T follicular helper cell (primary cell): ENCODE data around the gene GNAZ.

Experiments used
- DNase-seq: peaks from one replicate; pipeline ENCODE4 v3.0.0-alpha.2; 2020; ENCODE audit warnings: low read depth

The GNAZ gene

DNA sequence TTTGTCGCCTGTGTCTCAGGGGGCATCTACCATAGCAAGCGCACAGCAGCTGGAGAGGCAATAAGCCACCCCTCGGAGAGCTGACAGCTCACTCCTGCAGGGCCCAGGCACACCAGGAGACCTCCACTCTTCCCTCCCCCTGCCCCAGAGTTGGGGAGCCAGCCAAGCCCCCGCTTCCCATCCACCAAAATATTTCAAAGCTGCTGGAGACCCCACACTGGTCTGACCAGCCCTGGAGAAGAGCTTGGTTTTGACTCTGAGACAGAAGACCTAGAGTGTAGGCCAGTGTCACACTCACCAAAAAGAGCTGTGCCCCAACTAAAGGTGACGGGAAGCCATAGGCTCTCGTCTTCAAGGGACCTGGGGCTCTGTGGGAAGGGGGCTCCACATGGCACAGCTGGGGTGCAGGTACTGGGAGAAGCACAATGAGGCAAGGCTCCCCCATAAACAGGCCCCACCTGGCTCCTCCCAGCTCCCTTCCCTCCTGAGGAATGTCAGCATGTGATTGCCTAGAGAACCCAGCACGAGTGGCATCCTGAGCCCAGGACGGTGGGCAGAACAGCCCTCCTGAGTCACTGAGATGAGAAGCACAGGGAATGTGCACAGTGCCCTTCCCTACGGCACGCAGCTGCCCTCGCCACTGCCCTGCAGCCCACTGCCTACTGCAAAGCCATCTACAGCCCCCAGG, 5.8 kb upstream of the GNAZ start:
- no peak for DNase-seq

DNA sequence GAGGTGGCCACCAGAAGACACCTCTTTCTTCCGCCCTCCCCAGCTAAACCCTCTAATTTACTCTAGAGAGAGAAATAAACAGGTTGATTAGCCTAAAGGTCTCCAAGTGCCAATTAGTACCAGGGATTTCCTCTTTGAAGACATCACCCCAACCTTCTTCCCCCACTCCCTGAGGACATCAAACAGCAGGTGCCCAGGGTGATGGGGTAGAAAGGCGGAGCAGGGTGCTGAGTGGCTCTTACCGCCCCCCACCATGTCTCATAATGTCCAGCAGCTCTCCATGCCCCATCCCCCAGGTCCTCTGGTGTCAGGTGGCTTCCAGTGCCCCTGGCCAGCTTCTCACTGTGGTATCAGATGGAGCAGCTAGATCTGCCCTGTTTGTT, 5.3 kb upstream of the GNAZ start:
- no peak for DNase-seq

DNA sequence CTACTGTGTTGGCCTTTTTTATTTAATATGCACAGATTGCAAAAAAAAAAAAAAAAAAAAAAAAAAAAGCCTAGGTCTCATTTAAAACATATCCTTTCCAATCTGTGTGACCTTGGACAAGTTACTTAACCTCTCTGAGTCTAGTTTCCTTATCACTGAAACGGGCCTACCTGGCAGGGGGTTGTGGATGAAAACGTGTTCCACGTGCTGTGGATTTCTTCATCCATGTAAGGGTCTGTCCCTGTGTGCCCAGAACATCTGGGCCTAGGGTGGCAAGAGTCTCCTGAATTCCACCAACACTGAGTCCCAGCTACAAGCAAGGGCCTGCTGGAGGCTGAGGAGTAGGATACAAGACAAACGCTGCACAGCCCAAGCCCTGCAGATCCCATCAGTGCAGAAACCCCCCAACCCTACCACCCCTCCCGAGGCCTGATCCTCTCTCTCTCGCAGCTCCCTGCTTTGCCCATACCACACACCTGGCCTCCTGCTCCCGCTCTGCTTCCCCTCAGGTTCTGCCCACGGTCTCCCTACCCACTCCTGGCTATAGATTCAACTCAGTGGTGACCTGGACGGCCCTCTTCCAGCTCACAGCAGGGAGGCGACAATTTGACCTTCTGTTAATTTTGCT, 4.7 kb upstream of the GNAZ start:
- DNase-seq: no peak

DNA sequence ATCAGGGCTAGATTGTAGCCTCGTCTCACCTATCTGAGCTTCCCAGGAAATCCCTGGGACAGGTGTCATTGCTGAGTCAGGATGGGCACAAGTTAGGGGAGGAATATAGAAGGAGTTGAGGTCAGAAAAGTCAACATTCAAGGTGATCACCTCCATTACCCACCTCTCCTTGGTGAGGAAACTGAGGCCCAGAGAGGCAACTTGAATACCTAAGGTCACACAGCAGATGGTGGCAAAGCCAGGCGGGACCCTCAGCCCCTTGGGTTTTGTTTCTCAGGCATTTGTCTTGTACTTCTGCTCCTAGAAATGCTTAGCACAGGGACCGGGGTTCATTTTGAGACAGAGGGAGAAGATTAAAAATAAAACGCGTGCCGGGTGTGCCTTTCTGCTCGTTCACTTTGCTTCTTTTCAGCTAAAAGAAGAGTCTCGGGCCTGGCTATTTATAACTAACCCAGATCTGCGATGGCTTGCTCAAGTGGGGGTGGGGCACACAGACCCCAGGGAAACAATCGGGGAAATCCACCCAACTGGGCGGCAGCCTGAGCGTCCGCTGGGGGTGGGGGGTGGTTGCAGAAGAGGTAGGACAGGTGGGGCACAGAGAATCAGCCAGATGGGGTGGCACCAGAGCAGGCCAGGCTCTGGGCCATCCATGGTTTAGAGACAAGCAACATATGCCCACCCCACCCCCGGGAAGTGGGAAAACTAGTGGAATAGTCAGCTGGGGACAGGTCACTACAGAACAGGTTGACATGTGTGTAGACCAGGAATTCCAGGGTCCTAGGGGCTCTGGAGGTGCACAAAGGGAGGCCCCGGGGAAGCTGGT, 3.9 kb upstream of the GNAZ start:
- DNase-seq: no peak

DNA sequence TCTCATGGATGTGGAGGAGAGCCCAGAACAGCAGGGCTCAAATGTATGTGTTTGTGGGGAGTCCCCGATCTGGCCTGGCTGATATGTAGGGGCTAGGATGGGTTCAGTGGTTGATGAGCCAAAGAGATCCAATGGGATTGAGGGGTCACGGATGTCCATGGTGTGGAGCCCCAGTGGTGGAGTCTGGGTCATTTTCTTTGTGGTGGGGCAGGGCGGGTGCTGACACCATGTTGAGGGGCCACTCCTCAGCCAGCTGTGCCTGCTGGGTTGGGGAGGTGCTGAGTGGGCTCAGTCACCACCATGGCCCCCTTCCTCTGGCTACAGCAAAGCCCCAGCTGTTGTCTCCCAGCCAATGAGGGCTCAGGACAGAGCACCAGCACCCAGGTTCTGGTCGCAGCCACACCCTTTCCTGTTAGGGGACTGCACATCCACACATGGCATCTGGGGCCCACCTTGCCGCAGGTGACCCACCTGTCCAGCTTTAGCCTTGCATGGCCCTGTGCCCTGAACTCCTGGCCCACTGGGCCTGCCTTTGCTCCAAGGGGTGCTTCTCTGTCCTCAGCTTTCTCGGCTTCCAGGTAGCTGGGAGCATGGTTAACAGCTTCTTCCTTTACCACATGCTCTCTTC, 3.2 kb upstream of the GNAZ start:
- DNase-seq: no peak

DNA sequence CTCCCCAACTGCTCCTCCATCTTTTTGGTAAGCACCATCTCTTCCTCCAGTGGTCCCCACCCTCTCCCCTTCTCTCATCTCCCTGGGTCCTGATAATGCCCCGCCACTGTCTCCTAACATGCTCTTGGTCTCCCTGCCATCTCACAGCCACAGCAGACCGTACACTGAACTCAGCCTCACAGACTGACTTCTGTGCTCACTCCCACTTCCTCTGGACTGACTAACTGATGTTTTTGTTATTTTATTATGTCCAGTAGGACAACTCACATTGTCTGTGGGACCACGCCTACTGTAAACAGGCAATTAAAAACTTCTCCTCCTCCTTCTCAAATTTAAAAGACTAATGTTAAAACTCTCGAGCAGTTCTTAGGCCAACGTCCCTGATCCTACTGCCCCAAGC, 2.6 kb upstream of the GNAZ start:
- no peak for DNase-seq

DNA sequence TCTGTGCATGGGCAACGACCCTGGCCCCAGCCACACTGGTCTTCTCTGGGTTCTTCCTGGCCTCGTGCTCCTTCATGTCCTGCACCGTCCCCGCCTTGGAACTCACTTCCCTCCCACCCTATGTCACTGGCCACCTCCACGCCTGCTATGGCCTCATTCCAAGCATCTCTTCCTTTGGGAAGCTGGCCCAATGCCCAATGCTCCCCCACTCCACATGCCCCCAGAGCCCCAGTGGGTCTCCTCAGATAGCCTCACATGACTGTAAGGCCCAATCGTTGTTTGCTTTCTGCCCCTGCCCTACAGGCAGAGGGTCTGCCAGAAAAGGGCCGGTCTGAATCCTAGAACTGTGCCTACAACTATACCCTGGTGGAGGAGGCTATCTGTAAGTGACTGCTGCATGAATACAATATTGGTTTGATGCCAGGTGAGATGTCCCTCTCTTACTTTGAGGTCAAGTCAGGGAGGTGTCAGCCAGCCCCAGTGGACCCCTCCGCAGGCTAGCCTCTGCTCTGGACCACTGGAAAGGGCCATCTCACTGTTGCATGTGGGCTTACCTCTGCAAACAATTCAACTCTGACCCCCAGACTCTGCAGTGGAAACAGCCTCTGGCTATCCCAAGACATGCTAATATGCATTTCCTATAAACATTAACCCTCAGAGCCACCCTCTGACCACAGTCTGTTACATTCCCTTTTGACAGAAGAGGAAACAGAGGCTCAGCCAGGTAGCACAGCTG, 2.1 kb upstream of the GNAZ start:
- DNase-seq: no peak

DNA sequence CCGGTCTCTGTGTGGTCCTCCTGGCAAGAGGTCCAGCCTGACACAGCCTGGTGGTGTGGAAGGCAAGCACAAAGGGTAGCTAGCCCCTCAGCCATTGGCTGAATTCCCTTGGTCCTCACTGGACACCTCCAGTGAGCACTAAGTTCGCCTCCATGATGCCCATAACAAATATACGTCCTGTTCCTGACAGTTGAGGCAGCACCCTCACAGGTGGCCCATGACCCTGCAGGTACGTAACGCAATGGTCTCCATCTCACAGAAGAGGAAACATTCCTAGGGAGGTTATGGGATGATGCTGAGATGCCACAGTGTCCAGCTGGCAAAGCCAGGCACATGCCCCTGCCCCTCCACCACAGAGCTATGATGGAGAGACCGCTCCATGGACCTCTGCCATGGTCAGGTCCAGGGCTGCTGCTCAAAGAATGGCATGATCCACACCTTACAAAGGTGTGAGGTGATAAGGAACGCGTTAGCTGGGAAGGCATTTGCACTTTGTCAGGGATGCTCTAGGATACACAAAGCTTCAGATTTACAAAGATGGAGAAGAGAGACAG, 1.4 kb upstream of the GNAZ start:
- no peak for DNase-seq

DNA sequence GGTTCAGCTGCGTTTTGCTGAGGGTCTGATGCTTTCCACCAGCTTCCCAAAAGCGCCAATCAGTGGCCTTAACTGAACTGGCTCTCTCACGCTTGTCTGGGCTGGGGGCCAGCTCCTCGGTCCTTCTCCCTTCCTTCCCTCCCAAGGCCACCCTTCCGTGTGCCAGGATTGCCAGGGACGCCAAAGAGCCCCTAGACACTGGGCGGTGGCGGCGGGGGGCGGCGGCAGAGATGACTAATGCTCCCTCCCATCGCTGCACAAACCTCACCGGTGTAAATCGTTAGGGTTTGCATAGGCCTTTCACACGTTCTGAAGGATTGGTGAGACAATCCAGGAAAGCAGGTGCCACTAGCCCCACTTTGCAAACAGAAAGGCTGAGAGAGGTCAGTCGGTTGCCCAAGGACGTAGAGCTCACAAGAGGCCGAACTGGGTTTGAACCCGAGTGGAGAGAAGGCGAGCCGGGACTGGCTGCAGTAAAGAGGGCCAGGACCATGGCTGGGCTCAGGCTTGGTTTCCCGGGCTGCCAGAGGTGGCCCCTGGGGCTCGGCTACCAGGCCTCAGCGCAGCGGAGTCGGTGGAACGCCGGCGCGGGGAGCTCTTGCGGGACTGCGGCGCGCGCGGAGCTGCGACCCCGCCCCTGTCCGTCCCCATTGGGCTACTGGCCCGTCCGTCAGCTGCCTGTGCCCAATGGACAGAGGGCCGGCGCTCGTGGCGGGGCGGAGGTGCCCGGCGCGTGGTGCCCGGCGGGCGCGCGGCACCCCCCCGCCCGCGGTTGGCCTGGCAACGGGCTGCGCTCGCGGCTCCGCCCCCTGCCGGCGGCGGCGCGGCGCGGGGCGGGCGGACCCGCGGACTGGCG, 589 bp upstream of the GNAZ start:
- peak; percentile 83 for DNase-seq

DNA sequence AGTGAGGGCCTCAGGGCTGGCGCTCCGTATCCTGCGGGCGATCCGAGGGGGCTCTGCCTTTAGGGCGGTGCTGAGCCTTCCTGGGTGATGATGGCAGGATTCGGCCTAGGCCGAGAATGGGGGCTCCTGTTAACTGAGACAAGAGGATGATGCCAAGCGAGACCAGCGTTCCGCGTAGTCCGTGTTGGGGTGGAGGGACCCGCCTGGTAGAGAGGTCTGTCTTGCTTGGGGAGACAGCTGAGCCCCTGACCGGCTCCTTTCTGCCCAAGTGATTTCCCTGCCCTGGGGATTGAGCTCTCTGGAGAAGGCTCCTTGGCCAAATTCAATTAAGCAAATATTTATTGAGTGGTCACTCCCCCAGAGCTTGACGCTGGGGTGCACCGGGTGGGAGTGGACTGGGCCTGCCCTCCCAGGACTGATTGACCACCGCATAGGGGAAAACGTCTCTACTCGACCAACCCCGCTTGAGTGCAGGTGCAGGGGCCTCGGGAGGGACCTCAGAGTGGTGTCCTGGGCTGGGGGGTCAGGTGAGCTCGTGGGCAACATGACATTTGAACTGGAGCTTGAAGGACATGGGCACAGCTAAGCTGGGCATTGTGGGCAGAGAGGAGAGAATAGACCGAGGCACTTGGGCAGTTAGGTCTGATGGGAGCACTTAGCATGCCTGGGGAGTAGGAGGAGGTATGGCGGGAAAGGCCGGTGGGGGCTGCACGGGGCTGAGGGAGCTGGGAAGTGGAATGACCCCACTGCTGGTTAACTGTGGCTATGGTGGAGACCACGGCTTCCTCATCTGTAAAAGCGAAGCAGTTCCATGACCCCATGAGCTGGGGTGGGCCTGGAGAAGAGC, 1.1 kb downstream of the GNAZ start:
- no peak for DNase-seq

DNA sequence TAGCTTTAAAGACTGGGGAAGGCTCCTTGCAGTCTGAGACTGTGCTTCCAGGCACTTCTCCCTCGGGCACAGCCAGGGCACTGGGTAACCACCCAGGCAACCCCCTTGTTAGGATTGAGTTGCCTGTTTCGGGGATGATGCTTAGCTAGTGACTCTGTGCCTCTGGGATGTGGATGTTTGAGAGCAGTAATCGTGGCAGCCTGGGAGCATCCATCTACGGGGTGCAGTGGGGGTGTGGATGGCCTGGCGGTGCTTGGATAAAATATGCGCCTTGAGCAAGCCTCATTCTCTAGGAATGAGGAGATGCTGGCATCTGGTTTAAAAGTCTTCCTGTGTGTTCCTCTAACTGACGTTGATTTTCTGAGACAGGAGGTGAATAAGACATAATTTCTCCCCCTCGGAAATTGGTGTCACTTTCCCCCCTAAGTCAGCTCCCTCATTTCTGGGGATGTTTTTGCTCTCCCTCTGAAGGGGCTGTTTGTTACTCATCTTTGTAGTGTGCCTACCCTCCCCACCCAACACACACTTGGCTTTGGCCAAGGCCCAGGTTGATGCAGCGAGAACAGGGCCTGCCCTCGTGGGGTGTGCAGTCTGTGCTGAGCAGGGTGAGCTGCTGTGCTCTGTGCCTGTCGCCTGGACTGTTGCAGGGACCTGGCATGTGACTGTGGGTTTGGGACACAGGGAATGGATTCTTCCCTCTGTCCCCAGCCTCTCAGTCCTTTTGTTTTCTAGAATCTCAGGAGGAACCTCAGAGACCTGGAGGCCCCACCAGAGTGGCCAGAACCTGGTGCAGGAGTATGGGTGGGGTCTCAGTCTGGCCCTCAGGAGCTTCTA, 2.0 kb downstream of the GNAZ start:
- no peak for DNase-seq

DNA sequence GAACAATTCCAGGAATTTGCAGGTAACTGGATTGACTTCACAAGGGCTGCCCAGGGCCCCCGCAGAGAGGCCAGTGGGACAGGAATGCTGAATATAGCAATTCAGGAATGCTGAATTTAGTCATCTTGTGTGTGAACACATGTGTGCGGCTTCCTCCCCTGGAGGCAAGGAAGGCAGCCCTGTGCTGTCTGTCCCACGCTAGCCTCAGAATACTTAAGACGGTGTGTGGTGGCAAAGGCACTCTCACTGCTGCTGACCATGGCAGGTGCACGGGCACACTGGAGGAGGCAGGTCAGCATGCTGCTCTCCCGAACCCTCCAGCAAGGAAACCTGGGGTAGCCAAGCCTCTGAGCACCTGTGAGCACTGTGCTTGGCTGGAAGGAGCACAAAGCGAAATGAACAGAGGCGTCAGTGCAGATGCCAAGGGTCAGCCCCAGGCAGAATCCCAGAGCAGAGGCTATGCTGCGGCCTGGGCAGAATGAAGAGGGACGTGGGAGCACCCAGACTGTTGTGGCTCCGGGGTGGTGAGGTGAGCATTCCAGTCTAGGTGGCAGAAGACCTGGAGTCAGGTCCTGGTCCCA, 2.7 kb downstream of the GNAZ start:
- DNase-seq: no peak

DNA sequence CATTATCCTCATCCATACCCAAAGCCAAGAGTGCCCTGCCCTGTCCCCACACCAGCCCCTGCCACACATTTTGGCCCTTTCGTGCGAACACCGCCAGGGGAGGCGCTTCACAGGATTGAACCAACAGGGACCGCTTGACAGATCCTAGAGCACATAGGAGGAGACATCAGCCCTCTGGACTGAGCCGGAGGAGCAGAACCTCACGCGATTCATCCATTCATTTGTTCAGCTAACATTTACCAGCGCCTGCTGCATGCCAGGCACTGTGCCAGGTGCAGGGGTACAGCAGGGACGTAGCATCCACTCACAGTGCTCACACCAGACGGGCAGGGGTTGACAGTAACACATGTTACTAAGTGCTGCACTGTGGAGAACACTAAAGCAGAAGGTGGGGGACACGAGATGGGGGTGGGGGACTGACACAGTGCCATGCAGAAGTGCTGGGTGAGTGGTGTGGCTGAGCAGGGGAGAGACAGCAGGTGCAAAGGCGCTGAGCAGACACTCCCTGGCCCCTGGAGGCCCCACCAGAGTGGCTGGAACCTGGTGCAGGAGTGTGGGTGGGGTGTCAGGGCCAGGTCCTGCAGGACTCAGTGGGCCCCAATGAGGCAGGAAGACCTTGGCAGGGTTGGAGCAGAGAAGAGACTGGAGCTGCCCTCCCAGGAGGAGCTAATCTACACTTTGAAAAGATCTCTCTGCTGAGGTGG, 3.4 kb downstream of the GNAZ start:
- DNase-seq: no peak

DNA sequence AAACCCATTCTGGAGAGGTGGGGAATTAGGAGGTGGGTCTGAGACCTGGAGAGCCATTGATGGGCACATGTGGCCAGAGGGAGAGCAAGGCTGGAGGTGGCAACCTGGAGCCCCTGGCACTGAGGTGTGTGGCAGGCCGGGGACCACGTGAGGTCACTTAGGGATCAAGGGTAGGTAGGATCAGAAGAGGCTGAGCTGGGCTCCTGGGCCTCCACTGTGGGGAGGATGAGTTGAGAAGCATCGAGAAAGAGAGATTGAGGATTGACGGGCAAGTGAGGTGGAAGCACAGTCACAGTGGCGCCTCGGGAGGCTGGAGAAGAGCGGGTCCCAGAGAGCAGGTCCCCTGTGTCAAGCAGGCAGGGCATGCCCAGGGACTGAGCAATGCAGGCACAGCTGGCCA, 4.1 kb downstream of the GNAZ start:
- no peak for DNase-seq

DNA sequence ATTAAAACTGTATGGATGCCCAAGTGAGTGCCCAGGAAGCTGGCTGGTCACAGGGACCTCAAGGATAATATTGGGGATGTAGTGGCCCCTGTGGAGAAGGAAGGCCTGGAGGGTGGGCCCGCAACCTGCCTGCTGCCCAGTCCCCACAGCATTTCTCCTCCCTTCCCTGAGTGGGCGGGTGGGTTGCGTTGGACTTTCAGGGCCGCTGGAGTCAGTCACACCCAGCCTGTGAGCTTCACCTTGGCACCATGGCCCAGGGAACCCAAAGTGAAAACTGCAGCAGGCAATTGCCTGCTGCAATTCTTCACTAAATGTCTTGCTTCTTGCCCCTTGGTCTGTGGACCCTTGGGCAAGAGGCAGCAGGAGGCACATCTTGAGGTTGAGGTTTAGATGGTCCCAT, 4.7 kb downstream of the GNAZ start:
- DNase-seq: no peak

DNA sequence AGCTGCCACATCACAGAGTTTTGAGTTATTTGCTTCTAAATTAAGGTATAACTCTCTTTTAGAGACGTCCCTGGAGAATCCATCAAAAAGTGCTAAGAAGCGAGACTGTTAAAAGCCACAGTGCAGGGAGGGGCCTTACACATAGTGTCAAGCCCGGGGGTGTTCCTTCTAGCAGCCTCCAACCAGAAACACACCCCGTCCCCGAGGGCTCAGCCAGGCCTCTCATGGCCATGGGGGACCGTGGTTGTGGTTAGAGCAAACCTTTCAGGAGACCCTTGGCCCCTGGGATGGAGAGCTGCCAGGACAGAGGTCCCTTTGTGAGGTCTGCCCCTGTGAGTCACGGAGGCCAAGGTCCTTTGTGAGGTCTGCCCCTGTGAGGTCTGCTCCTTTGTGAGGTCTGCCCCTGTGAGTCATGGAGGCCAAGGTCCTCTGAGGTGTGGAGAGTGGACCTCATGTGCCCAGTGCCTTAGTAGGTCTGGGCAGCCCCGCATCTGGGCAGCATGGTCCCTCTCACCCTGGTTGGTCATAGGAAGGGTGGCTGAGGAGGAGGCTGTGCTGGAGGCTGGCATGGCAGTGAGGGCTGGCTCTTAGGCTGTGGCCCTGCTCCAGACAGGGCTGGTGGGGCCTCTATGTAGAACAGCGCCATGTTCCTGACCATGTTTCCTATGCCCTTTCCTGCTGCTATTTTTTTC, 5.4 kb downstream of the GNAZ start:
- no peak for DNase-seq

DNA sequence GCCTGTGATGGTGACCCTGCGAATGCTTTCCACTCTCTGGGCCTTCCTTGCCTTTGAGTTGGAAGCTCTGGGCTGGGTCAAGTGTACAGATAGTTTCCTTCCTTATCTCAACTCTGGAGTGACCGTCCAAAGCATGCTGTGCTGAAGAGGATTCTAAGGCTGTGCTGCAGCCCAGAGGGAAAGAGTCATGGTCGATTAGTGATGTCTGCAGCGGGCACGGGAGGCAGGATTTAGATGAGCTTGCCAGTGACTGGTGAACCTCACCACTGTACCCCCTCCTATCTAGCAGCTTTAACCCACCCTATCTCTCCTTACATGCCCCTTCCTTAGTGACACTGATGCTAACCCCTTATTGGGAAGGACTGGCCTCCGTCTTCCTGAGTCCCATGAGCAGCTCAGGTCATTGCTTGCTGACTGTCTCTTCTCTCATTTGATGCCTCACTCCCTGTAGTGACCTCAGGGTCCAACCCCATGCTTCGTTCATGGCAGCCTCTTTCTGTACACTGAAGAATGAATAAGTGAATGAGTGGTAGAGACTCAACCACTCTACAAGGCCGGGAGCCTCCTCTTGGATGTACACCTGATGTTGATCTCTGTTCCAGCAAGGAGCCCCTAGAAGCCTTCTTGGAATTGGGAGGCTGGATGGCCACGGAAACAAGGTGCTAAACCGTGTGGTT, 6.7 kb downstream of the GNAZ start:
- DNase-seq: no peak
